WTC11 (cell line): ENCODE measurements around the gene ENO2. TPM values are rescaled to one million over a fixed set of nuclear protein-coding genes. Genes with fewer than 3 reads are reported as not detected.

Experiments used
- ATAC-seq: fragments of 200-7000 bp; cut with Tn5 transposase; 2 replicates; pipeline ENCODE4 v1.10.0; 2021; ENCODE audit warnings: mild to moderate bottlenecking, moderate library complexity
- CTCF ChIA-PET: fragments of 300-600 bp; sonication (Branson Sonifier 250); formaldehyde crosslinking; loops from one replicate; lab custom pipeline; 2021; ENCODE audit warnings: antibody characterized with exemption; lab: Charles Lee
- POLR2A ChIA-PET: fragments of 350-600 bp; sonication (Branson Sonifier 250); formaldehyde crosslinking; loops from one replicate; lab custom pipeline; 2021; ENCODE audit warnings: antibody characterized with exemption; lab: Charles Lee
- DNase-seq: peaks from one replicate; pipeline ENCODE4 v3.0.0; 2021; ENCODE audit warnings: low spot score
- H3K27ac Mint-ChIP-seq: 2 replicates; pipeline ENCODE4 v1.8.0; 2021; ENCODE audit warnings: mixed read lengths
- H3K27me3 Mint-ChIP-seq: 2 replicates; pipeline ENCODE4 v1.8.0; 2021; ENCODE audit warnings: low read depth, mild to moderate bottlenecking, moderate library complexity, mixed read lengths
- H3K36me3 Mint-ChIP-seq: 2 replicates; pipeline ENCODE4 v1.8.0; 2021; ENCODE audit warnings: mixed read lengths
- H3K4me1 Mint-ChIP-seq: 2 replicates; pipeline ENCODE4 v1.8.0; 2022; ENCODE audit warnings: mixed read lengths
- H3K4me3 Mint-ChIP-seq: 2 replicates; pipeline ENCODE4 v1.8.0; 2021; ENCODE audit warnings: mild to moderate bottlenecking, moderate library complexity, mixed read lengths
- H3K9me3 Mint-ChIP-seq: 2 replicates; pipeline ENCODE4 v1.8.0; 2021; ENCODE audit warnings: mixed read lengths
- GABPB1 ChIP-seq: sonication (generic); formaldehyde crosslinking; IDR thresholded peaks from 2 replicates; pipeline ENCODE4 v1.8.1; 2023; ENCODE audit warnings: mild to moderate bottlenecking, missing genetic modification reagents
- HMGA2 ChIP-seq: fragments of 250-450 bp; sonication (Bioruptor Pico); IDR thresholded peaks from 2 replicates; pipeline ENCODE4 v1.4.0; 2021; ENCODE audit warnings: mild to moderate bottlenecking, moderate library complexity
- IRF2 ChIP-seq: sonication (generic); formaldehyde crosslinking; IDR thresholded peaks from 2 replicates; pipeline ENCODE4 v1.8.0; 2022; ENCODE audit warnings: low read depth, missing genetic modification reagents, borderline replicate concordance
- NFATC4 ChIP-seq: fragments of 250-450 bp; sonication (Bioruptor Pico); IDR thresholded peaks from 2 replicates; pipeline ENCODE4 v1.9.0; 2021; ENCODE audit warnings: mild to moderate bottlenecking
- TEAD1 ChIP-seq: sonication (generic); formaldehyde crosslinking; IDR thresholded peaks from 2 replicates; pipeline ENCODE4 v1.8.0; 2022; ENCODE audit warnings: mild to moderate bottlenecking, missing genetic modification reagents
- ZBTB21 ChIP-seq: sonication (generic); formaldehyde crosslinking; IDR thresholded peaks from 2 replicates; pipeline ENCODE4 v1.8.1; 2023; ENCODE audit warnings: mild to moderate bottlenecking, missing genetic modification reagents, borderline replicate concordance
- ZNF232 ChIP-seq: sonication (generic); formaldehyde crosslinking; IDR thresholded peaks from 2 replicates; pipeline ENCODE4 v1.8.0; 2022; ENCODE audit warnings: mild to moderate bottlenecking, missing genetic modification reagents
- ZNF671 ChIP-seq: fragments of 250-450 bp; sonication (Bioruptor Pico); IDR thresholded peaks from 2 replicates; pipeline ENCODE4 v1.8.0; 2021; ENCODE audit warnings: mild to moderate bottlenecking
- total RNA-seq: library from RNA; stranded (reverse); gene quantifications from 3 replicates; pipeline ENCODE4 v1.2.3, GENCODE V29; 2021
- TF ChIP-seq, protein P1 (sequence below): fragments of 250-450 bp; sonication (Bioruptor Pico); IDR thresholded peaks from 2 replicates; pipeline ENCODE4 v1.9.0; 2021; ENCODE audit warnings: mild to moderate bottlenecking, borderline replicate concordance
- TF ChIP-seq, protein P2 (sequence below): fragments of 250-450 bp; sonication (Bioruptor Pico); IDR thresholded peaks from 2 replicates; pipeline ENCODE4 v1.9.0; 2021; ENCODE audit warnings: moderate library complexity, mild to moderate bottlenecking, inconsistent platforms, borderline replicate concordance
- TF ChIP-seq, protein P3 (sequence below): sonication (generic); formaldehyde crosslinking; IDR thresholded peaks from 2 replicates; pipeline ENCODE4 v1.8.0; 2022; ENCODE audit warnings: missing genetic modification reagents
- TF ChIP-seq, protein P4 (sequence below): sonication (generic); formaldehyde crosslinking; IDR thresholded peaks from 2 replicates; pipeline ENCODE4 v1.8.1; 2023; ENCODE audit warnings: mild to moderate bottlenecking, missing genetic modification reagents, moderate library complexity
- TF ChIP-seq, protein P5 (sequence below): sonication (generic); formaldehyde crosslinking; IDR thresholded peaks from 2 replicates; pipeline ENCODE4 v1.8.0; 2022; ENCODE audit warnings: mild to moderate bottlenecking, missing genetic modification reagents
- TF ChIP-seq, protein P6 (sequence below): fragments of 250-450 bp; sonication (Bioruptor Pico); IDR thresholded peaks from 2 replicates; pipeline ENCODE4 v1.9.0; 2021; ENCODE audit warnings: mild to moderate bottlenecking
- TF ChIP-seq, protein P7 (sequence below): sonication (generic); formaldehyde crosslinking; conservative IDR thresholded peaks from 2 replicates; pipeline ENCODE4 v1.8.1; 2022; ENCODE audit warnings: mild to moderate bottlenecking, missing genetic modification reagents

The ENO2 gene
- total RNA-seq, 1 experiment from 2014 or later, result 118 TPM

DNA sequence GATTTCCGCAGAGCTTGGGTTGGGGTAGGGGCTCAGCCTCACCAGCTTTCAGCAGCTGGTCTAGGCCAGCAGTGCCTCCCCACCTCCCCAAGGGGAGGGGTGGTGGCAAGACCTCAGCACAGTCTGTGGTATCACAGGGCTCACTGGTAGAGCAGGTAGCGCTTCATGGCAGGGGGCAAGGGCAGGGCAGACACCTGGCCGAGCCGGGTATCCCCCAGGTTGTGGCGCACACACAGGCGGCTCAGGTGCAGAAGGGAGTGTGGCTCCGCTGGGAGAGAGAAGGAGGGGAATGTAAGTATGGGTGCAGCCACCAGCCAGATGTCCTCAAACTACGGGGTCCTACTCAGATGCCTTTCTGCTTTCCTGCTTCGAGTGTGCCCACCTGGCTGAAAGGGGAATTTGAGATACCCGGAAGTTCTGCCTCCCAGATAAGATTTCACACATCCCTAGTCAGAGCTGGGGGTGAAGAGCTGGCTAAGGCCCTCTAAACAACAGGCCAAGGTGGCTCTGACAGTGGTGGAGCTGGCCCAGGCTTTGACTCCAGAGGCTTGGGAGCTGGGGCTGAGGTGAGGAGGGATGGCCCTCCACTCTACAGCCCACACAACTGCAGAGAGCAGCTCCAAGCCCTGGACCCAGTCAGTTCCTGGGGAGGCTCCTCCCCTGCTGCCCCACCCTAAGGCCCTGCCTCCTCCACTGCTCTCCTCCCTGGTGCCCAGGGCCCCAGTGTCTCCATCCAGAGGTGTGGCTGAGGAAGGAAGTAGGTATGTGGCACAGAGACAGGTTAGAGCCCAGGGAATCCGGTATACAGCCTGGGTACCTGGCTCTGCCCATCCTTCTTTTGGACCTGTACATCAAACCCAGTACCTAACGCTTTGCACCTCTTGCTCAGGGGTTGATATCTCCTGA, 43.1 kb upstream of the ENO2 start (continued):
- TF ChIP-seq, protein P1, sequence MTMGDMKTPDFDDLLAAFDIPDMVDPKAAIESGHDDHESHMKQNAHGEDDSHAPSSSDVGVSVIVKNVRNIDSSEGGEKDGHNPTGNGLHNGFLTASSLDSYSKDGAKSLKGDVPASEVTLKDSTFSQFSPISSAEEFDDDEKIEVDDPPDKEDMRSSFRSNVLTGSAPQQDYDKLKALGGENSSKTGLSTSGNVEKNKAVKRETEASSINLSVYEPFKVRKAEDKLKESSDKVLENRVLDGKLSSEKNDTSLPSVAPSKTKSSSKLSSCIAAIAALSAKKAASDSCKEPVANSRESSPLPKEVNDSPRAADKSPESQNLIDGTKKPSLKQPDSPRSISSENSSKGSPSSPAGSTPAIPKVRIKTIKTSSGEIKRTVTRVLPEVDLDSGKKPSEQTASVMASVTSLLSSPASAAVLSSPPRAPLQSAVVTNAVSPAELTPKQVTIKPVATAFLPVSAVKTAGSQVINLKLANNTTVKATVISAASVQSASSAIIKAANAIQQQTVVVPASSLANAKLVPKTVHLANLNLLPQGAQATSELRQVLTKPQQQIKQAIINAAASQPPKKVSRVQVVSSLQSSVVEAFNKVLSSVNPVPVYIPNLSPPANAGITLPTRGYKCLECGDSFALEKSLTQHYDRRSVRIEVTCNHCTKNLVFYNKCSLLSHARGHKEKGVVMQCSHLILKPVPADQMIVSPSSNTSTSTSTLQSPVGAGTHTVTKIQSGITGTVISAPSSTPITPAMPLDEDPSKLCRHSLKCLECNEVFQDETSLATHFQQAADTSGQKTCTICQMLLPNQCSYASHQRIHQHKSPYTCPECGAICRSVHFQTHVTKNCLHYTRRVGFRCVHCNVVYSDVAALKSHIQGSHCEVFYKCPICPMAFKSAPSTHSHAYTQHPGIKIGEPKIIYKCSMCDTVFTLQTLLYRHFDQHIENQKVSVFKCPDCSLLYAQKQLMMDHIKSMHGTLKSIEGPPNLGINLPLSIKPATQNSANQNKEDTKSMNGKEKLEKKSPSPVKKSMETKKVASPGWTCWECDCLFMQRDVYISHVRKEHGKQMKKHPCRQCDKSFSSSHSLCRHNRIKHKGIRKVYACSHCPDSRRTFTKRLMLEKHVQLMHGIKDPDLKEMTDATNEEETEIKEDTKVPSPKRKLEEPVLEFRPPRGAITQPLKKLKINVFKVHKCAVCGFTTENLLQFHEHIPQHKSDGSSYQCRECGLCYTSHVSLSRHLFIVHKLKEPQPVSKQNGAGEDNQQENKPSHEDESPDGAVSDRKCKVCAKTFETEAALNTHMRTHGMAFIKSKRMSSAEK (CRISPR knock-in tag), result no peak

DNA sequence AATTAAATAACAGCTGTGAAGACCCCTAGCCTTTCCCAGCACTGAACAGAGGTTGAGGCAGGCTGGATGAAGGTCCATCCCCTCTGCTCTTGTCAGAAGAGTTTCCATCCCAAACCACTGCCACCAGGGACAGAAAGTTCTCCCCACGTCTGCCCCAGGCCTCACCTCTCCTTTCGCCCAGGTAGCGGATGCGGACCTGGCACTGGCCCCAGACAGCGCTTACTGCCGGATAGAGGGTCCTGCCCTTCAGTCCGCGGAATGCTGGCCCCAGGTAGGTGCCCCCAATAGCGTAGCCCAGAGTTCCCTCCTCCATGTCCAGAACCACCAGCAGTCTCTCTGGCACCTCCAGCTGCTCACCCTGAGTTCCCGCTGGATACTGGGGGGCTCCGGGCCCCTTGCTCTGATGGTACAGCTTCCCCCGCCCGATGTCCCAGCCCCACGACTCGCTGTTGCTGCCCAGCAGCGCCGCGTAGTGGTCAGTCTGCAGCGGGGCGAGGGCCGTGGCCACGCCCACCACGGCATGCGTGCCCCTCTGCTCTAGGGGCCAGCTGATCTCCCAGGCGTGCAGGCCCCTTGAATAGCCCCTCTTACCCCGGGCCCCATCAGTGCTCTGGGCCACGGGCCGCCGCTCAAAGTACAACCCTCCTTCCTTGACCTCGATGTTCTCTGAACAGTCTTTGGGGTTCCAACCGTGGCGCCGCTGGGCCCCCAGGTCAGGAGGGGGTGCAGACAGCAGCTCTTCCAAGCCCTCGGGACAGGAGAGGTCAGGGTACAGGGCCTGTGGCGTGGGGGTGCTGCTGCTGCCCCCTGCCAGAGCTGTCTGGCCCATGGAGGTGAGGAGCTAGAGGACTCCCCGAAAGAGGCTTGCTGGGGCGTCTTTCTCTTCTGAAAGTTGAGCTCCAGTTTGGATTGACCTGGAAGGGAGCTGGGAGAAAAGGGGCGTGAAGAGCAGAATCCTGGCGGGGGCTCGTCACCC, 42.0 kb upstream of the ENO2 start:
- peaks cover 44% of the 10 kb centered on the region for H3K36me3 Mint-ChIP-seq
- ATAC-seq, result peak; percentile 31
- ChIA-PET POLR2A (interaction anchor here (0.5 to 3.3 kb wide), 25 partner anchors 9 to 252 kb away, joined by 3 to 38 read pairs (median 5); partner anchors contain the start of genes C12orf57, CDCA3, COPS7A and LRRC23), CTCF (interaction anchor here (0.6 to 8.5 kb wide), 59 partner anchors 10 to 401 kb away, joined by 3 to 181 read pairs (median 5); partner anchors contain the start of genes C12orf57, C1RL, CDCA3 and COPS7A)
- peak overlapping the region; percentile 89 for H3K4me3 Mint-ChIP-seq
- H3K27ac Mint-ChIP-seq, result peak overlapping the region; percentile 96
- H3K4me1 Mint-ChIP-seq, result peaks cover 44% of the 10 kb centered on the region
- H3K9me3 Mint-ChIP-seq, result no peaks in the 10 kb centered on the region
- DNase-seq, result peak; percentile 95
- no peaks in the 10 kb centered on the region for H3K27me3 Mint-ChIP-seq
- TF ChIP-seq, protein P2, sequence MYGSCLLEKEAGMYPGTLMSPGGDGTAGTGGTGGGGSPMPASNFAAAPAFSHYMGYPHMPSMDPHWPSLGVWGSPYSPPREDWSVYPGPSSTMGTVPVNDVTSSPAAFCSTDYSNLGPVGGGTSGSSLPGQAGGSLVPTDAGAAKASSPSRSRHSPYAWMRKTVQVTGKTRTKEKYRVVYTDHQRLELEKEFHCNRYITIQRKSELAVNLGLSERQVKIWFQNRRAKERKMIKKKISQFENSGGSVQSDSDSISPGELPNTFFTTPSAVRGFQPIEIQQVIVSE (CRISPR knock-in tag), result no peak
- TF ChIP-seq, protein P3, sequence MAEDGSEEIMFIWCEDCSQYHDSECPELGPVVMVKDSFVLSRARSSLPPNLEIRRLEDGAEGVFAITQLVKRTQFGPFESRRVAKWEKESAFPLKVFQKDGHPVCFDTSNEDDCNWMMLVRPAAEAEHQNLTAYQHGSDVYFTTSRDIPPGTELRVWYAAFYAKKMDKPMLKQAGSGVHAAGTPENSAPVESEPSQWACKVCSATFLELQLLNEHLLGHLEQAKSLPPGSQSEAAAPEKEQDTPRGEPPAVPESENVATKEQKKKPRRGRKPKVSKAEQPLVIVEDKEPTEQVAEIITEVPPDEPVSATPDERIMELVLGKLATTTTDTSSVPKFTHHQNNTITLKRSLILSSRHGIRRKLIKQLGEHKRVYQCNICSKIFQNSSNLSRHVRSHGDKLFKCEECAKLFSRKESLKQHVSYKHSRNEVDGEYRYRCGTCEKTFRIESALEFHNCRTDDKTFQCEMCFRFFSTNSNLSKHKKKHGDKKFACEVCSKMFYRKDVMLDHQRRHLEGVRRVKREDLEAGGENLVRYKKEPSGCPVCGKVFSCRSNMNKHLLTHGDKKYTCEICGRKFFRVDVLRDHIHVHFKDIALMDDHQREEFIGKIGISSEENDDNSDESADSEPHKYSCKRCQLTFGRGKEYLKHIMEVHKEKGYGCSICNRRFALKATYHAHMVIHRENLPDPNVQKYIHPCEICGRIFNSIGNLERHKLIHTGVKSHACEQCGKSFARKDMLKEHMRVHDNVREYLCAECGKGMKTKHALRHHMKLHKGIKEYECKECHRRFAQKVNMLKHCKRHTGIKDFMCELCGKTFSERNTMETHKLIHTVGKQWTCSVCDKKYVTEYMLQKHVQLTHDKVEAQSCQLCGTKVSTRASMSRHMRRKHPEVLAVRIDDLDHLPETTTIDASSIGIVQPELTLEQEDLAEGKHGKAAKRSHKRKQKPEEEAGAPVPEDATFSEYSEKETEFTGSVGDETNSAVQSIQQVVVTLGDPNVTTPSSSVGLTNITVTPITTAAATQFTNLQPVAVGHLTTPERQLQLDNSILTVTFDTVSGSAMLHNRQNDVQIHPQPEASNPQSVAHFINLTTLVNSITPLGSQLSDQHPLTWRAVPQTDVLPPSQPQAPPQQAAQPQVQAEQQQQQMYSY (CRISPR knock-in tag), result no peak; the same call in 1 of the 2 replicates
- TF ChIP-seq NFATC4 (CRISPR knock-in tag) (peak; percentile 41; the same call in 1 of the 2 replicates), GABPB1 (CRISPR knock-in tag) (no peak), HMGA2 (CRISPR knock-in tag) (no peak), ZBTB21 (CRISPR knock-in tag) (peak; percentile 26; the same call in 1 of the 2 replicates), ZNF671 (CRISPR knock-in tag) (0 out of 2 replicates have a peak, but pooled peaks have one; percentile 13), ZNF232 (peak; percentile 33; the same call in 1 of the 2 replicates), TEAD1 (peak; percentile 14; the same call in 1 of the 2 replicates), IRF2 (no peak)
- TF ChIP-seq, protein P4, sequence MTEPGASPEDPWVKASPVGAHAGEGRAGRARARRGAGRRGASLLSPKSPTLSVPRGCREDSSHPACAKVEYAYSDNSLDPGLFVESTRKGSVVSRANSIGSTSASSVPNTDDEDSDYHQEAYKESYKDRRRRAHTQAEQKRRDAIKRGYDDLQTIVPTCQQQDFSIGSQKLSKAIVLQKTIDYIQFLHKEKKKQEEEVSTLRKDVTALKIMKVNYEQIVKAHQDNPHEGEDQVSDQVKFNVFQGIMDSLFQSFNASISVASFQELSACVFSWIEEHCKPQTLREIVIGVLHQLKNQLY, result 0 out of 2 replicates have a peak, but pooled peaks have one; percentile 75
- TF ChIP-seq, protein P5, sequence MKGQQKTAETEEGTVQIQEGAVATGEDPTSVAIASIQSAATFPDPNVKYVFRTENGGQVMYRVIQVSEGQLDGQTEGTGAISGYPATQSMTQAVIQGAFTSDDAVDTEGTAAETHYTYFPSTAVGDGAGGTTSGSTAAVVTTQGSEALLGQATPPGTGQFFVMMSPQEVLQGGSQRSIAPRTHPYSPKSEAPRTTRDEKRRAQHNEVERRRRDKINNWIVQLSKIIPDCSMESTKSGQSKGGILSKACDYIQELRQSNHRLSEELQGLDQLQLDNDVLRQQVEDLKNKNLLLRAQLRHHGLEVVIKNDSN (CRISPR knock-in tag), result peak; percentile 52; the same call in 1 of the 2 replicates
- TF ChIP-seq, protein P6, sequence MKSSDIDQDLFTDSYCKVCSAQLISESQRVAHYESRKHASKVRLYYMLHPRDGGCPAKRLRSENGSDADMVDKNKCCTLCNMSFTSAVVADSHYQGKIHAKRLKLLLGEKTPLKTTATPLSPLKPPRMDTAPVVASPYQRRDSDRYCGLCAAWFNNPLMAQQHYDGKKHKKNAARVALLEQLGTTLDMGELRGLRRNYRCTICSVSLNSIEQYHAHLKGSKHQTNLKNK (CRISPR knock-in tag), result no peak
- TF ChIP-seq, protein P7, sequence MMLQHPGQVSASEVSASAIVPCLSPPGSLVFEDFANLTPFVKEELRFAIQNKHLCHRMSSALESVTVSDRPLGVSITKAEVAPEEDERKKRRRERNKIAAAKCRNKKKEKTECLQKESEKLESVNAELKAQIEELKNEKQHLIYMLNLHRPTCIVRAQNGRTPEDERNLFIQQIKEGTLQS (CRISPR knock-in tag), result no peak
